ENCODE measurements around the gene RBM12.

RBM12 gene

DNA sequence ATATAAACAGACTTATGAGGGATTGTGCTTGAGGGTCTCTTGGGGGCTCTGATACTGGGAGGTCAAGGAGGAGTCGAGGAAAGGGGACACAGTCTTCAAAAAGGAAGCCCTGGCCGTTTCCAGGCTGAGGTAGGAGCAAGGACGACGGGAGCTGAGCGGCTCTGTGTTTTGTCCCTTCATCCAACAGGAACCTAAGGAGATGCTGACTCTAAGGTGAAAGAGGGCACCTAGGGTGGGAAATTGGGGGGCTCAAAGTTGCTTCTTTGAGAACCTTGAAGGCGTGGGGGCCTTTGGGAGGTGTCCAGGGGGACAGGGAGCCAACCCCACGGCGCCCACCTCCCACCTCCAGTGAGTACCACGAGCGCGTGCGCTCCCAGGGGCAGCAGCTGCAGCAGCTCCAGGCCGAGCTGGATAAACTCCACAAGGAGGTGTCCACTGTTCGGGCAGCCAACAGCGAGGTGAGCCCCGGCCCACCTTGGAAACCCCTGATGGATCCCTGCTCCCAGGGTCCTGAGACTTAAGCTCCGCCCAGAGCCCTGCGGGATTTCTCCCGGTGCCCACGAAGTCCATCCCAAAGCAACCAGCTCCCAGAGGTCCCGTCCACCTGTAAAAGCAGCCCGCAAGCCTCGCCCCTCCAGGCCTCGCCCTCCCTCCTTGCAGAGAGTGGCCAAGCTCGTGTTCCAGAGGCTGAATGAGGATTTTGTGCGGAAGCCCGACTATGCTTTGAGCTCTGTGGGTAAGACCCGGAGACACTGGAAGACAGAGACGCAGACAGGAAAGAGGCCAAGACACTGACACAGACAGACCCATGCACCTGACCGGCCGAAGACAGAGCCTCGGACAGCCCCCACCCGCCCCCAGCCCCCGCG, 46.2 kb downstream of the RBM12 start:
- H3K4me1 Mint-ChIP-seq (ENCODE audit: low read depth in 2 of 2): peaks cover 34 to 35% of the 10 kb centered on the region in 2 donors
- H3K27me3 Mint-ChIP-seq: no peaks in the 10 kb centered on the region
- ATAC-seq (replicated peaks) (no peak), DNase-seq (no peak)
- peak overlapping the region in 1 of 2 donors; percentile 83 for H3K27ac Mint-ChIP-seq
- no peaks in the 10 kb centered on the region for H3K9me3 Mint-ChIP-seq
- peaks cover 57% of the 10 kb centered on the region for H3K36me3 Mint-ChIP-seq (ENCODE audit: insufficient read depth)
- H3K4me3 Mint-ChIP-seq: peak overlapping the region; percentile 89 to 90

DNA sequence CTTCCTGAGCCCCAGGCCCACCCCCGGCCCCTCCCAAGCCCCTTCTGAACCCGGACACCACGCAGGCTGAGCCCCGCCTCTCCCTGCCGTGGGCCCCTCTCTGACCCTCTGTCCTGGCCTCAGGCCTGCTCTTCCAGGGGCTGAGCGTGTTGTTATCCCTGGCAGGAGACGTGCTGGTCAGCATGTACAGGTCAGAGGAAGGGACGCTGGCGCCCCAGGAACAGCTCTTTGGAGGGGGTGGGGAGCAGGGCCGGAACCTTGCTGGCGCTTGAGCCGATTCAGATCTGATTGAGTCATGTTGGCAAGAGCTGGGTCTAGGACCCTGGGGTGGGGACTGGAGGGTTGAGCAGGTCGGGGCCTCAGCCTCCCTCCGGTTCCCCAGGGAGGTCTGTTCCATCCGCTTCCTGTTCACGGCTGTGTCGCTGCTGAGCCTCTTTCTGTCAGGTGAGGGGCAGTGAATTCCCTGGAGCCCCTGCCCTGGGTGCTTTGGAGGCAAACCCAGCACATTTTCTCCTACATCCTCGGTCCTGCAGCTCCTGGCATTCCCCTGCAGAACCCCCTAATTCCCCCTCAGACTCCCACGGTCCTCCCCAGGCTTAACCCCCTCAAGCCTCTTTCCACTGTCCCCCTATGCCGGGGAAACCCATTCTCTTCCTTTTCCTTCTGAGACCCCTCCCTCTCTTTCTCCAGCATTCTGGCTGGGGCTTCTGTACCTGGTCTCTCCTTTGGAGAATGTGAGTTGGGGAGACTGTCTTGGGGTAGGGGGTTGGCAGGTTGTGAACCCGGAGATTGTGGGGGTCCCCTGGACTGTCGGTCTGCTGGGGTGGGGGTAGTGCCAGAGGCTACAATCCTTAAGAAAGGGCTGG, 47.1 kb downstream of the RBM12 start:
- peaks cover 49% of the 10 kb centered on the region for H3K36me3 Mint-ChIP-seq (ENCODE audit: insufficient read depth)
- no peaks in the 10 kb centered on the region for H3K27me3 Mint-ChIP-seq
- peak overlapping the region; percentile 83 to 98 for H3K27ac Mint-ChIP-seq
- H3K4me1 Mint-ChIP-seq (ENCODE audit: low read depth in 2 of 2): peaks cover 34 to 35% of the 10 kb centered on the region in 2 donors
- ATAC-seq (replicated peaks) (no peak), DNase-seq (peak in 1 of 3 experiments; percentile 17)
- H3K9me3 Mint-ChIP-seq: no peaks in the 10 kb centered on the region
- peak overlapping the region; percentile 89 to 90 for H3K4me3 Mint-ChIP-seq

GRCh38 chr20:35616465-35617396, 48.0 kb downstream of the RBM12 start:
- Mint-ChIP-seq H3K4me3 (peak overlapping the region; percentile 89 to 90), H3K4me1 (ENCODE audit: low read depth in 2 of 2) (peaks cover 34 to 35% of the 10 kb centered on the region in 2 donors), H3K36me3 (ENCODE audit: insufficient read depth) (peaks cover 45% of the 10 kb centered on the region), H3K27me3 (no peaks in the 10 kb centered on the region), H3K9me3 (no peaks in the 10 kb centered on the region), H3K27ac (peak overlapping the region; percentile 98 to 99)
- peak; percentile 42 to 99 (median 47) for DNase-seq
- ATAC-seq (replicated peaks): no peak

DNA sequence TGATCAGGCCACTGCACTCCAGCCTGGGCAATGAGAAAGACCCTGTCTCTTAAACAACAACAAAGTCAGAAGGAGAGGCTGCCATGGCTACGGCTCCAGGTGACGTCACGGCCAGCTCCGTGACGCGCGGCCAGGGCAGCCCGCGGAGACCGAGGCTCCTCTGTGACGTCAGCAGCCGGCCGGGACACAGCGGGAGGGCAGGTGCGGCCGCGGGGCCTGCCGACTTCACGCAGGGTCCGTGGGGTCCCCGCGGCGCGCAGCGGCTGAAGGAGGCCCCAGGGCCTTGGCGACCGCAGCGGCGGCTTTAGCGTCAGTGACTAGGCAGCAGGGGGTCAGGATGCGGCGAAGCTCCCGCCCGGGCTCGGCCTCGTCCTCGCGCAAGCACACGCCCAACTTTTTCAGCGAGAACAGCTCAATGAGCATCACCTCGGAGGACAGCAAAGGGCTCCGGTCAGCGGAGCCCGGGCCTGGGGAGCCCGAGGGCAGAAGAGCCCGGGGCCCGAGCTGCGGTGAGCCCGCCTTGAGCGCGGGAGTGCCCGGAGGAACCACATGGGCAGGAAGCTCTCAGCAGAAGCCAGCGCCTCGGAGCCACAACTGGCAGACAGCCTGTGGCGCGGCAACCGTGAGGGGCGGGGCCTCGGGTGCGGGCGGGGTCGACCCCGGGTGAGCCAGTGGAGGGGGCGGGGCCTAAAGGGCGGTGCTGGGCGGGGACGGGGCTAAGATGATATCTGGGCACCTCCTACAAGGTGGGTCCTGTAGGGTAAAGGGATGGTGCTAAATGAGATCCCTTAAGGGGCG, 48.8 kb downstream of the RBM12 start, which contains the start of gene SPAG4:
SPAG4 (plus strand) TSS at position 163 of the 798 bp plus-strand sequence; CDS start at position 338, 175 bp downstream.
- no peaks in the 10 kb centered on the region for H3K27me3 Mint-ChIP-seq
- H3K36me3 Mint-ChIP-seq (ENCODE audit: insufficient read depth): peaks cover 45% of the 10 kb centered on the region
- peak; percentile 77 for ATAC-seq (replicated peaks)
- H3K9me3 Mint-ChIP-seq: no peaks in the 10 kb centered on the region
- DNase-seq: peak; percentile 83 to 99 (median 99)
- peaks cover 34 to 35% of the 10 kb centered on the region in 2 donors for H3K4me1 Mint-ChIP-seq (ENCODE audit: low read depth in 2 of 2)
- peak within 1 kb of the TSS; percentile 98 to 99 for H3K27ac Mint-ChIP-seq
- peak within 1 kb of the TSS; percentile 89 to 90 for H3K4me3 Mint-ChIP-seq

- Mint-ChIP-seq H3K9me3 (no peaks in the 10 kb centered on the region), H3K4me3 (no peak overlapping the region), H3K27ac (no peak overlapping the region), H3K36me3 (ENCODE audit: insufficient read depth) (peaks cover 28% of the 10 kb centered on the region), H3K27me3 (no peaks in the 10 kb centered on the region), H3K4me1 (ENCODE audit: low read depth in 2 of 2) (peaks cover 7 to 8% of the 10 kb centered on the region in 2 donors)
- DNase-seq (no peak), ATAC-seq (replicated peaks) (no peak)
Observed at GRCh38 chr20:35611482-35611881, 53.2 kb downstream of the RBM12 start.

GRCh38 chr20:35610833-35611427, 53.8 kb downstream of the RBM12 start:
- Mint-ChIP-seq H3K4me3 (no peak overlapping the region), H3K27me3 (no peaks in the 10 kb centered on the region), H3K4me1 (ENCODE audit: low read depth in 2 of 2) (peaks cover 5 to 6% of the 10 kb centered on the region in 2 donors), H3K27ac (no peak overlapping the region), H3K9me3 (no peaks in the 10 kb centered on the region), H3K36me3 (ENCODE audit: insufficient read depth) (peaks cover 22% of the 10 kb centered on the region)
- DNase-seq (no peak), ATAC-seq (replicated peaks) (no peak)

DNA sequence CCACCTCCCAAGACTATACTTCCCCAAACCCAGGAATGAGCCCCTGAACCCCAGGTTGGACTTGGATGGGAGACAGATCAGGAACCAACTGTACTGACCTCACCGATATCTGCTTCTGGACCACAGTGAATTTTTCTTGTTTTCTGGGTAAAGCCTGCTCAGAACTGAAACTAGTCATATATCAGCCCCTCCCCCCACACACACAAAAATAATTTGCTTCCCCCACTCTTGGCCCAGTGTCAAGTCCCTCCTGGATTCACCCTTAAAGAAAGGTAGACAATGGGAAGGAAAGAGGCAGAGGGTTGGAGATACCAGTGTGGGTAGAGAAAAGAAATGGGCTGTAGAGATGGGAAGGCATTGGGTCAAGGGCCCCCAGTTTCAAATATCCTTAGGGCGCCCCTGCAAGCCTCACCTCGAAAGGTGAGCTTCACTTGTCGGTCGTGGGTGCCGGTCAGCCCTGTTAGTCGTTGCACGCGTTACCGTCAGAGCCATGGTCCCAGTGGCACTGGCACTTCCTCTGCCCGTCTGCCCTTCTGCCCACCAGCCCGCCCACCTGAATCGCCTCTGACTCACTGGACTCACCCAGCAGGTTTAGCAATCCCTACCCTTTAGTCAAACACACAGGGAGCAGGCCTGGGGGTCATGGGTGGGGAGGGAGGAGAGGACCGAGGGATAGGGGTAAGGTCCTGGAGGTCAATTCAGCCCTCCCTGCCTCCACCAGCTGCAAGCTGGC, 57.5 kb downstream of the RBM12 start:
- DNase-seq (no peak), ATAC-seq (replicated peaks) (no peak)
- Mint-ChIP-seq H3K9me3 (no peaks in the 10 kb centered on the region), H3K4me1 (ENCODE audit: low read depth in 2 of 2) (peaks cover 0 to 2% of the 10 kb centered on the region in 2 donors), H3K4me3 (no peak overlapping the region), H3K27me3 (no peaks in the 10 kb centered on the region), H3K36me3 (ENCODE audit: insufficient read depth) (peaks cover 3% of the 10 kb centered on the region), H3K27ac (no peak overlapping the region)

GRCh38 chr20:35606127-35606526, 58.6 kb downstream of the RBM12 start:
- ATAC-seq (replicated peaks) (no peak), DNase-seq (no peak)
- H3K4me3 Mint-ChIP-seq: no peak overlapping the region
- H3K9me3 Mint-ChIP-seq: no peaks in the 10 kb centered on the region
- H3K36me3 Mint-ChIP-seq (ENCODE audit: insufficient read depth): peaks cover 3% of the 10 kb centered on the region
- H3K27me3 Mint-ChIP-seq: peaks cover under 1 to 4% of the 10 kb centered on the region in 2 donors
- no peak overlapping the region for H3K27ac Mint-ChIP-seq
- H3K4me1 Mint-ChIP-seq (ENCODE audit: low read depth in 2 of 2): peaks cover 4% of the 10 kb centered on the region in 2 donors

DNA sequence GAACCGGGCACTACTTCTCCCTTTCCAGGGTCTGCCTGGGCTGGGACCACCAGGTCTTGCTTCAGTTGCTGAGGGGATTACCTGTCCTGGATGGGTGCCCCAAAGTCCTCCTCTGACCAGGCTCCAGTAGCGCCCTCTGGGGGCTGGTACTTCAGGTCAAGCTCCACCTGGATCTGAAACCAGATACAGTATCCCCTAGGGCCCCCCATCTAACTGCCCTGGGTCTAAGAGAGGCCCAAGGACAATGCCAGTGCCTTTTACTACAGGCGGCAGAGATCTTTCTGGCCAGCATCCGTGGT, 60.3 kb downstream of the RBM12 start:
- H3K27me3 Mint-ChIP-seq: peaks cover 9 to 21% of the 10 kb centered on the region in 2 donors

GRCh38 chr20:35603695-35604448, 60.8 kb downstream of the RBM12 start:
- H3K27me3 Mint-ChIP-seq: peaks cover 14 to 27% of the 10 kb centered on the region in 2 donors
- no peaks in the 10 kb centered on the region for H3K9me3 Mint-ChIP-seq
- peaks cover 3% of the 10 kb centered on the region for H3K36me3 Mint-ChIP-seq (ENCODE audit: insufficient read depth)
- DNase-seq (no peak), ATAC-seq (replicated peaks) (no peak)
- no peak overlapping the region for H3K4me3 Mint-ChIP-seq
- peaks cover 8 to 11% of the 10 kb centered on the region in 2 donors for H3K4me1 Mint-ChIP-seq (ENCODE audit: low read depth in 2 of 2)
- no peak overlapping the region for H3K27ac Mint-ChIP-seq

More for the DNA sequence above, 60.3 kb downstream of the RBM12 start:
- Mint-ChIP-seq H3K27ac (no peak overlapping the region), H3K4me3 (no peak overlapping the region), H3K9me3 (no peaks in the 10 kb centered on the region), H3K36me3 (ENCODE audit: insufficient read depth) (peaks cover 3% of the 10 kb centered on the region), H3K4me1 (ENCODE audit: low read depth in 2 of 2) (peaks cover 8 to 11% of the 10 kb centered on the region in 2 donors)
- ATAC-seq (replicated peaks) (no peak), DNase-seq (no peak)
